Mammary epithelial cell (primary cell): ENCODE data around the gene SPATA46.

Experiments used
- EZH2 ChIP-seq: IDR thresholded peaks from 2 replicates; pipeline ENCODE4 v1.6.1; 2012; ENCODE audit warnings: low read length, inconsistent platforms, borderline replicate concordance
- TF ChIP-seq, protein P1 (sequence below), 2 donors: IDR thresholded peaks in 1 of 2; conservative IDR thresholded peaks in 1 of 2; 2 replicates each; pipeline ENCODE4 v1.5.1; 2011 to 2012; ENCODE audit warnings: inconsistent platforms in 2 of 2, low read length in 2 of 2, mild to moderate bottlenecking in 2 of 2, control low read depth in 1 of 2, low read depth in 1 of 2; ENCODE audit not compliant: insufficient read depth in 1 of 2; ENCODE audit errors: extremely low read depth in 1 of 2

DNA sequence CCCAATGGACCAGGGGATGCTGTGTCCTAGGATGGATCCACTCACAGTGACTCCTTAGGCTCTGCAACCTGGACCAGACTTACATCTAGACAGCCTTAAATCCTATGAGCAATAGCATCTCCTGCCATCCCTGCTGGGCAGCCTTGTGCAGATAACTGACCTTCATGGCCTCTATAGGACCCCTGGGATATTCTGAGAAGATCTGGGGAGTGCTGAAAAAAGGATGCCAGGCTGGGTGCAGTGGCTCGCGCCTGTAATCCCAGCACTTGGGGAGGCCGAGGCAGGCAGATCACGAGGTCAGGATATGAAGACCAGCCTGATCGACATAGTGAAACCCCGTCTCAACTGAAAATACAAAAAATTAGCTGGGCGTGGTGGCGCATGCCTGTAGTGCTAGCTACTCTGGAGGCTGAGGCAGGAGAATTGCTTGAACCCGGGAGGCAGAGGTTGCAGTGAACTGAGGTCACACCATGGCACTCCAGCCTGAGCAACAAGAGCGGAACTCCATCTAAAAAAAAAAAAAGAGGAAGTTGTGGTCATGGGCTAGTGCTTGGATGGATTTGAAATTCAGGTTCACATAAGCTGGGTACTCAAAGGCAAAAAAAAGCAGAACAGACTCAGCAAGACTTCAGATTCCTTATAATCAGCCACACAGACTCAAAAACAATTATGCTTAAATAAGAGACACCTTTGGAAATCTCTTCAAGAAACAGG, 46.2 kb upstream of the SPATA46 start:
- TF ChIP-seq, protein P1, sequence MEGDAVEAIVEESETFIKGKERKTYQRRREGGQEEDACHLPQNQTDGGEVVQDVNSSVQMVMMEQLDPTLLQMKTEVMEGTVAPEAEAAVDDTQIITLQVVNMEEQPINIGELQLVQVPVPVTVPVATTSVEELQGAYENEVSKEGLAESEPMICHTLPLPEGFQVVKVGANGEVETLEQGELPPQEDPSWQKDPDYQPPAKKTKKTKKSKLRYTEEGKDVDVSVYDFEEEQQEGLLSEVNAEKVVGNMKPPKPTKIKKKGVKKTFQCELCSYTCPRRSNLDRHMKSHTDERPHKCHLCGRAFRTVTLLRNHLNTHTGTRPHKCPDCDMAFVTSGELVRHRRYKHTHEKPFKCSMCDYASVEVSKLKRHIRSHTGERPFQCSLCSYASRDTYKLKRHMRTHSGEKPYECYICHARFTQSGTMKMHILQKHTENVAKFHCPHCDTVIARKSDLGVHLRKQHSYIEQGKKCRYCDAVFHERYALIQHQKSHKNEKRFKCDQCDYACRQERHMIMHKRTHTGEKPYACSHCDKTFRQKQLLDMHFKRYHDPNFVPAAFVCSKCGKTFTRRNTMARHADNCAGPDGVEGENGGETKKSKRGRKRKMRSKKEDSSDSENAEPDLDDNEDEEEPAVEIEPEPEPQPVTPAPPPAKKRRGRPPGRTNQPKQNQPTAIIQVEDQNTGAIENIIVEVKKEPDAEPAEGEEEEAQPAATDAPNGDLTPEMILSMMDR (conservative IDR thresholded peaks at IDR 0.05 in 1 of 2, IDR thresholded peaks at IDR 0.05 in 1 of 2; ENCODE audit: extremely low read depth in 1 of 2, insufficient read depth in 1 of 2, low read depth in 1 of 2, low read length in 2 of 2), result no peak
- no peak for TF ChIP-seq EZH2
